Stromal cell of bone marrow (primary cell): Measurements from ENCODE around the gene MATN1.

Experiments
- DNase-seq: peaks from one replicate; pipeline ENCODE4 v3.0.0-alpha.2; 2012; ENCODE audit warnings: low read depth

MATN1 gene

GRCh38 chr1:30680879-30681278 is 42.5 kb downstream of the MATN1 start:
- no peak for DNase-seq

- DNase-seq = no peak
These were observed 43.0 kb downstream of the MATN1 start for GRCh38 chr1:30680429-30680828.

- no peak for DNase-seq
These were observed 43.4 kb downstream of the MATN1 start for GRCh38 chr1:30679976-30680305.

GRCh38 chr1:30679201-30679975 is 44.0 kb downstream of the MATN1 start:
- no peak for DNase-seq

GRCh38 chr1:30678209-30678608 is 45.2 kb downstream of the MATN1 start:
- DNase-seq = no peak

GRCh38 chr1:30677471-30677870 is 45.9 kb downstream of the MATN1 start:
- no peak for DNase-seq

GRCh38 chr1:30675761-30676160 is 47.6 kb downstream of the MATN1 start:
- peak; percentile 87 for DNase-seq

GRCh38 chr1:30675289-30675688 is 48.1 kb downstream of the MATN1 start:
- no peak for DNase-seq

GRCh38 chr1:30673395-30673794 is 50.0 kb downstream of the MATN1 start:
- no peak for DNase-seq

GRCh38 chr1:30672661-30673060 is 50.7 kb downstream of the MATN1 start:
- DNase-seq = no peak

- peak; percentile 88 for DNase-seq
These were observed 52.9 kb downstream of the MATN1 start for GRCh38 chr1:30670240-30671060.

GRCh38 chr1:30668546-30669327 is 54.6 kb downstream of the MATN1 start:
- peak; percentile 69 for DNase-seq

GRCh38 chr1:30668024-30668423 is 55.4 kb downstream of the MATN1 start:
- no peak for DNase-seq

GRCh38 chr1:30666756-30667273 is 56.6 kb downstream of the MATN1 start:
- no peak for DNase-seq

GRCh38 chr1:30665216-30666010 is 58.0 kb downstream of the MATN1 start:
- DNase-seq = no peak

- DNase-seq = no peak
These were observed 59.2 kb downstream of the MATN1 start for GRCh38 chr1:30664103-30664755.

GRCh38 chr1:30663596-30664091 is 59.7 kb downstream of the MATN1 start:
- no peak for DNase-seq

- no peak for DNase-seq
These were observed 61.0 kb downstream of the MATN1 start for GRCh38 chr1:30662291-30662840.

- no peak for DNase-seq
These were observed 62.1 kb downstream of the MATN1 start for GRCh38 chr1:30661311-30661710.
